GM18505 (cell line): ENCODE data around the gene RPA1.

Experiments used
- ATAC-seq: cut with Tn5 transposase; IDR thresholded peaks from one replicate; pipeline ENCODE4 v1.9.1; 2021; ENCODE audit not compliant: unreplicated experiment
- POLR2A ChIP-seq: IDR thresholded peaks from 4 replicates; pipeline ENCODE4 v1.6.1; 2011; ENCODE audit warnings: borderline replicate concordance; ENCODE audit not compliant: insufficient read depth, insufficient read length; ENCODE audit errors: extremely low read depth

The RPA1 gene

DNA sequence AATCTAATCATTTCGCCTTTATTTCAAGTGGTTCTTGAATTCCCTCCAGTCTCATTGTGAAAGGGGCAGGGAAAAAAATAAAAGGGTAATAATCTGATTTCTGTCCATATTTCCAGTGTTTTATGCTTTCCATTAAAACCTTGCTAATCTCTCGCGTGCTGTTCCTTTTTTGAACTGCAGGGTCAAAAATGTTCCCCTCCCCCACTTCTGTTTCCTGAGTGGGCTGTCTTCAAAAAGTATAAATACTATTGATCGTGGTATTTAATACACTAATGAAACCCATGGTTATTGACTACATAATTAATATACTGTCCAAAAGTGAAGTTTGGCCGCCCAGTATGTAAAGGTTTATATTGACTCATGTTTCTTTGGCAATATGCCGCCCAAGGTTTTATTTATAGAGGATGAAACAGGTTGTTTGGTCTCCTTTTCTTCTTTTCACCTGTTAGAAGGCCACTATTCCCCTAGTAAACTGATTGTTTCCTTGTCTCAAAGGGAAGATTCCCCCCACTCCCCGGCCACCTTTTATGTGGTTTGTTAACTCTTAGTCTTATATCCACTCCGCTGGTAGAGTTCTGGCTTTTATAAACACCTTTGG is 69.7 kb downstream of the RPA1 start:
- TF ChIP-seq POLR2A: no peak
- ATAC-seq: no peak

DNA sequence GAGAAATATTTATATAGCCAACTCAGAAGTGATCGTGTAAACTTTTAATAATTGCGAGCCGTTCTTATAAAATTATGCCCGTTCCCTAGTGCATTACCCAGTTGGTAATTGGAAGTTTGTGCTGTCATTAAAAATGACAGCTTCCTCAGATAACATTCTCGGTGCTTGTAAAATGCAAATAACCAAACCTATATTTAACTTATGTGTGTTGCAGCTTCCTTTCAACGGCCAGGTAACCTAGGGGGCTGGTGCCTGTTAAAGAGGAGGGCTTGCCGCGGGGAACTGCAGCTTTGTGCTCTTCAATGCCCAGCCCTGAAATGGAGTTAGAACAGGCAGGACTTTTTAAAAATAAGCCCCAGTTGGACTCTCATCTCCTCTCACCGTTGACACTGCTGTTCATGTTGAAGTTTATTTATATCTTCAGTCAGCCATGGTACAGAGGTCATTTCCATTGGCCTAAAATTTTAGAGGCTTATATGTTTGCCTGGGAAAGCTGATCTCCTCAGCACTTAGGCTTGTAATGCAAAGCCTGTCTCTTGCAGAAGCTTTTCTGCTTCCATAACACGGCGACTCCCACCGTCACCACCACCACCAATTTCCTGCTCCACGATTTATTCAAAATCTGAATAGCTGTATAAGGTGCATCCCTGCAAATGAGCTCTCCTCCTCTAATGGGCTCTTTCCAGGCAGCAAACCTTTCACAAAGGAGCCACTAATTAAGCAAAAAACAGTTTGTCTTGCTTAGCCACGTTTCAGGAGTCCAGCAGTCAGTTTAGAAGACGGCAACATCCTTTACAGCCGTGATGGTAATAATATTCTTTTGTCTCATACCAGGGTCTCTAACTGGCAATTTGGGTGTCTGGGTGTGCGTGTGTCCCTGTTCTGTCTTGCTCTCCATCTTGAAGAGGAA is 74.7 kb downstream of the RPA1 start:
- no peak for ATAC-seq
- no peak for TF ChIP-seq POLR2A

DNA sequence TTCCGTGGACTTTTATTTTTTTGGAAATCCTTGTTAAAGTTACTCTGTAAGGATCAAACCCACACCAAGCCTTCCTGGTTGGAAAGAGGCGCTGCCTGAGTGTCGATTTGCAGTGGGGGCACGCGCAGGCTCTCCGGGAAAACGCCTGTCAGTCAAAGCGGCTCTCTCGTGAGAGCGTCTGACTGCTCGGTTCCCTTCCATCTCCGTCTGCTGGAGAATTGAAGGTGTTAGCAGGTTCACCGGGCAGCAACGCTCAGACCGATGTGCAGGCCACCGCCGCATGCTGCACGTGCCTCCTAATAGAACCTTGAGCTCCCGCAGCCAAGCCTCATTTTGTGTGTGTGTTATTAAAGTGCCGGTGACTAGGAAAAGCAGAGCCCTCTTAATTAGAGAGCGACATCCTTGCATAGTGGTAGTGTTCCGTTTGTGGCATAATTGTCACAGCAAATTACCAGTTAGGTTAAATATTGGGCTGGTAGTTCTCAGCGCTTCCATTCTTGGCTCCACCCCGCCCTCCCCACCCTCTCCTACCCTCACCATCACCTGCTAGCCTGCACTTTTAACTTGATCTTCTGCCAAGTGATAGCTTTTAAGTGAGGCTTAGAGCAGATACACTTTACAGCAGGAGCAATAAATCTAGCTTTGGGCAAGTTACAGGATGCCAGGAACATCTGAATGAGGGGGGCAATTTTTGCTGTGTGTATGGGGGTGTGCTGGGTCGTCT is 75.5 kb downstream of the RPA1 start:
- no peak for ATAC-seq
- TF ChIP-seq POLR2A: no peak

- no peak for TF ChIP-seq POLR2A
- no peak for ATAC-seq
Observed at GRCh38 chr17:1906662-1907101, 76.9 kb downstream of the RPA1 start.

DNA sequence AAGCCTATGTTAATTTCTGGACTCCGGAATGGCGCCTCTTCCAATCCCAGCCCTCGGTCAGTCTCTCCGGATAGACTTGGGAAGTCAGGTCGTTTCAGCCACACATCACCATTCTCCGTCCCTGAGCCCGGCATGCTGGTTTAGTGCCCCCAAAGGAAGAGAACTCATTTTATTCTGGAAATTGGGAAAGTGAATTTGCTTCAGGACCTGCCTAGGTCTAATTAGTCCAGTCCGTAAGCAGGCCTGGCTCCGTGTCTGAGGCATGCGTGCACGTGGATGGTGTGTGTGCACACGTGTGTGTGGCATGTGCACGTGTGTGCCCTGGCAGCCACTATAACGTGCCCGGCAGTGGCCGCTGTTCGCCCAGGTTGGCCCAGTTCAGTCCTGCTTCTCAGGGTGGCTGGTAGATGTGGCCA is 77.4 kb downstream of the RPA1 start:
- ATAC-seq: no peak

GRCh38 chr17:1907909-1908698 is 78.3 kb downstream of the RPA1 start:
- ATAC-seq: no peak
- no peak for TF ChIP-seq POLR2A

More for the DNA sequence above, 77.4 kb downstream of the RPA1 start:
- no peak for TF ChIP-seq POLR2A

DNA sequence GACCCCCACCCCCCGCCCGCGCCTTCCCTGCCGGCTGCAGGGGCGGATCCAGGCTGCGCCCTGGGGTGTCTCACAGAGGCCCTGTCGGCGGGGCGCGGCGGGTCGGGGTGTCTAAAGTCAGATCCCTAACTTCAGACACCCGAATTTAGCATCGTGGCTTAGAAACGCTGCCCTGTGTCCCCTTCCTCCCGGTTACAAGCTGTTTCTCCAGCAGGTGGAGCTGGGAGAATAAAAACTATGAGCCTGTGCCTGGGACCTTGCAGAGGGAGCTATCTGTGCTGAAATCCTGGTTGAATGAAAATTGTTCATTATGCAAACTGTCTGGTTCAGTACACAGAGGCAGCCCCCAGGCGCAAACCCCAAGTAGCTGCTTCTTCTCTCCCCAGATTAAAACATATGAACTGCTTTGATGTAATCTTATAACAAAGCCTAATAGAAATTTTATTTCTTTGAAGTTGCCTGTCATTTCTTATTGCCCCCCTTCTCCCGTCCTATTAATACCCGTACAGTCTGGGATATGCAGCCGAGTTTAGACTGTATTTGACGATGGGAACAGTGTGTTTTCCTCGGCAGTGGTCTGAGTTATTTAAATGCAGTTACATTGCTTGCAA is 79.0 kb downstream of the RPA1 start:
- ATAC-seq: no peak
- no peak for TF ChIP-seq POLR2A

DNA sequence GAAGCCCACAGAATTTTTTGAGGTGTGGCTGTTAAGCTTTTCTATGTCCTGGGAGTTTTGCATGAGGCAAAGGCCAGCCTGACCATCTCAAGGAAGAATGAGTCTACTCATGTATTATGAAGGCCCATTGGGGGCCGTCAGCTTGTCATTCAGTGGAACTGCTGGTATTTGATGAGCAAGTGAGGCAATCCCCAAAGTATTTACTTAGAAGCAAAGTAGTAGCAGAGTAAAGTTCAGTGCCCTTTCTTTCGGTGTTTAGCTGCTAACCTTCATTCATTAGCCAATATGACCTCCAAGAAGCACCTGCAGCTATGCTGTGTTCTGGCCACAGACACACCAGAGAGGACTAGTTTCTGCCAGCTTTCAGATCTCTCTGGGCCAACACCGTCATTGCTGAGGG is 80.2 kb downstream of the RPA1 start:
- no peak for ATAC-seq
- no peak for TF ChIP-seq POLR2A

- ATAC-seq: no peak
- TF ChIP-seq POLR2A: no peak
Observed at GRCh38 chr17:1912146-1912545, 82.3 kb downstream of the RPA1 start.

DNA sequence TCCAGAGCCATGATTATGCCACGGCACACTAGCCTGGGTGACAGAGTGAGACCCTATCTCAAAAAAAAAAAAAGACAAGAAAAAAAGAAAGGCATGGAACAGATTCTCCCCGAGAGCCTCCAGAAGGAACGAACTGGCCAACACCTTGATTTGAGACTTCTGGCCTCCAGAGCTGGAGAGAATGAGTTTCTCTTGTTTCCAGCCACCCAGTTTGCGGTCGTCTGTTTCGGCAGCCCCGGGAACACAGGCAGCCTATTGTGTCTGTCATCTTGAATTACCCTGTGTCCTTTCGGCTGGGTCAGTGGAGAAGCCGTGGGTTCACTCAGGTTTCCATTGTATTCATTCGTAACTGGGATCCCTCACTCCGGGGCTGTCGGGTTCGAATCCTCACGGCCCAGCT is 83.9 kb downstream of the RPA1 start:
- no peak for ATAC-seq
- no peak for TF ChIP-seq POLR2A

- no peak for TF ChIP-seq POLR2A
- ATAC-seq: no peak
Observed at GRCh38 chr17:1914661-1915083, 84.9 kb downstream of the RPA1 start.

DNA sequence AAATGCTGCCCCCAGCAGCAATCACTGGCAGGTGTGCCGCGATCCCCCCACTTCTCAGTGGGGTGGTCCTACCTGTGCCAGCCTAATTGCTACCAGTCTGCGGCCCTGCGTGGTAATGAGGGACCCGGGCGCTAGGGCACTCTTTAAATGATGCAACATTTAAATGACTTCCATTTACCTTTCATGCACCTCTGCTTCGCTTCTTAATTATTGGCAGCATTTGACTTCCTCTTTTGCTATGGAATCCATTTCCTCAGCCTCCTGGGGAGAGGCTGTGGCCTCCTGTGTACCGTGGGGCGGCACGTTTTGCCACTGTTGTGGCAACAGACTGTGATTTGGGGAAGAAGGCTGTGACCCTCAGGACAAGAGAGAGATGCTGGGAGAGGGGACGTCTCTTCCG is 86.1 kb downstream of the RPA1 start:
- no peak for TF ChIP-seq POLR2A
- ATAC-seq: no peak
